ENCODE data around the gene PLSCR1.

- TF ChIP-seq RARB (CRISPR knock-in tag; IDR thresholded peaks at IDR 0.05) = no peak
- no peak for TF ChIP-seq ZNF565 (CRISPR knock-in tag; conservative IDR thresholded peaks at IDR 0.05; ENCODE audit: low read depth)
- no peak for TF ChIP-seq ARNTL (CRISPR knock-in tag; IDR thresholded peaks at IDR 0.05; ENCODE audit: borderline replicate concordance, low read depth)
- no peak for TF ChIP-seq BACH2 (CRISPR knock-in tag; IDR thresholded peaks at IDR 0.05; ENCODE audit: borderline replicate concordance)
- TF ChIP-seq CSRNP3 (CRISPR knock-in tag; IDR thresholded peaks at IDR 0.05) = no peak
- TF ChIP-seq CREB5 (CRISPR knock-in tag; IDR thresholded peaks at IDR 0.05; ENCODE audit: low read depth) = no peak
- TF ChIP-seq, protein P1, sequence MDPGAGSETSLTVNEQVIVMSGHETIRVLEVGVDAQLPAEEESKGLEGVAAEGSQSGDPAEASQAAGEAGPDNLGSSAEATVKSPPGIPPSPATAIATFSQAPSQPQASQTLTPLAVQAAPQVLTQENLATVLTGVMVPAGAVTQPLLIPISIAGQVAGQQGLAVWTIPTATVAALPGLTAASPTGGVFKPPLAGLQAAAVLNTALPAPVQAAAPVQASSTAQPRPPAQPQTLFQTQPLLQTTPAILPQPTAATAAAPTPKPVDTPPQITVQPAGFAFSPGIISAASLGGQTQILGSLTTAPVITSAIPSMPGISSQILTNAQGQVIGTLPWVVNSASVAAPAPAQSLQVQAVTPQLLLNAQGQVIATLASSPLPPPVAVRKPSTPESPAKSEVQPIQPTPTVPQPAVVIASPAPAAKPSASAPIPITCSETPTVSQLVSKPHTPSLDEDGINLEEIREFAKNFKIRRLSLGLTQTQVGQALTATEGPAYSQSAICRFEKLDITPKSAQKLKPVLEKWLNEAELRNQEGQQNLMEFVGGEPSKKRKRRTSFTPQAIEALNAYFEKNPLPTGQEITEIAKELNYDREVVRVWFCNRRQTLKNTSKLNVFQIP (CRISPR knock-in tag; IDR thresholded peaks at IDR 0.05; ENCODE audit: borderline replicate concordance, low read depth) = no peak
- TF ChIP-seq ZNF8 (CRISPR knock-in tag; IDR thresholded peaks at IDR 0.05) = no peak
- TF ChIP-seq PPARA (CRISPR knock-in tag; IDR thresholded peaks at IDR 0.05; ENCODE audit: borderline replicate concordance) = no peak
- TF ChIP-seq, protein P2, sequence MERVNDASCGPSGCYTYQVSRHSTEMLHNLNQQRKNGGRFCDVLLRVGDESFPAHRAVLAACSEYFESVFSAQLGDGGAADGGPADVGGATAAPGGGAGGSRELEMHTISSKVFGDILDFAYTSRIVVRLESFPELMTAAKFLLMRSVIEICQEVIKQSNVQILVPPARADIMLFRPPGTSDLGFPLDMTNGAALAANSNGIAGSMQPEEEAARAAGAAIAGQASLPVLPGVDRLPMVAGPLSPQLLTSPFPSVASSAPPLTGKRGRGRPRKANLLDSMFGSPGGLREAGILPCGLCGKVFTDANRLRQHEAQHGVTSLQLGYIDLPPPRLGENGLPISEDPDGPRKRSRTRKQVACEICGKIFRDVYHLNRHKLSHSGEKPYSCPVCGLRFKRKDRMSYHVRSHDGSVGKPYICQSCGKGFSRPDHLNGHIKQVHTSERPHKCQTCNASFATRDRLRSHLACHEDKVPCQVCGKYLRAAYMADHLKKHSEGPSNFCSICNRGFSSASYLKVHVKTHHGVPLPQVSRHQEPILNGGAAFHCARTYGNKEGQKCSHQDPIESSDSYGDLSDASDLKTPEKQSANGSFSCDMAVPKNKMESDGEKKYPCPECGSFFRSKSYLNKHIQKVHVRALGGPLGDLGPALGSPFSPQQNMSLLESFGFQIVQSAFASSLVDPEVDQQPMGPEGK (CRISPR knock-in tag; IDR thresholded peaks at IDR 0.05; ENCODE audit: borderline replicate concordance) = no peak
- TF ChIP-seq ZFP30 (CRISPR knock-in tag; IDR thresholded peaks at IDR 0.05) = no peak
- TF ChIP-seq GLIS3 (CRISPR knock-in tag; IDR thresholded peaks at IDR 0.05) = no peak
- no peak for TF ChIP-seq ISL1 (CRISPR knock-in tag; IDR thresholded peaks at IDR 0.05)
- TF ChIP-seq ZNF70 (CRISPR knock-in tag; IDR thresholded peaks at IDR 0.05) = no peak
These were observed 46.1 kb upstream of the PLSCR1 start for GRCh38 chr3:146590521-146590920.
